K562 (cell line): Measurements from ENCODE around the gene LAMB1. TPM values are rescaled to one million over a fixed set of nuclear protein-coding genes. Genes with fewer than 3 reads are reported as not detected.
A peak's percentile ranks its signal among the peaks of the same experiment; 100 is the strongest.

ENCODE experiments used
- CCNT2 ChIP-seq: IDR thresholded peaks from 2 replicates; pipeline ENCODE4 v1.6.1; 2011; ENCODE audit warnings: borderline replicate concordance, low read depth, mild to moderate bottlenecking, moderate library complexity, mixed read lengths, low read length; ENCODE audit not compliant: insufficient read length; ENCODE audit errors: extremely low read depth
- EP400 ChIP-seq: fragments of 450-650 bp; IDR thresholded peaks from 2 replicates; pipeline ENCODE4 v1.6.1; 2017; ENCODE audit warnings: antibody characterized with exemption, mild to moderate bottlenecking, moderate library complexity
- HDAC3 ChIP-seq: fragments of 450-650 bp; IDR thresholded peaks from 2 replicates; pipeline ENCODE4 v1.6.1; 2018; ENCODE audit warnings: borderline replicate concordance, mild to moderate bottlenecking, moderate library complexity; ENCODE audit not compliant: partially characterized antibody
- MAZ ChIP-seq, 2 experiments: fragments of 450-650 bp in 1 of 2; sonication (generic) in 1 of 2; formaldehyde crosslinking; IDR thresholded peaks in 1 of 2; conservative IDR thresholded peaks in 1 of 2; 2 replicates each; pipeline versions ENCODE4 v1.4.0 to v1.5.0; 2020; ENCODE audit warnings: mild to moderate bottlenecking in 1 of 2, missing genetic modification reagents in 1 of 2
- MED1 ChIP-seq: sonication (generic); formaldehyde crosslinking; IDR thresholded peaks from 2 replicates; pipeline ENCODE4 v1.8.1; 2023; ENCODE audit warnings: missing genetic modification reagents, borderline replicate concordance
- NR2C2 ChIP-seq, 2 experiments: fragments of 200-800 bp in 1 of 2; sonication (Bioruptor generic) in 1 of 2; sonication (generic) in 1 of 2; formaldehyde crosslinking in 1 of 2; IDR thresholded peaks; 2 replicates each; pipeline versions ENCODE4 v1.6.1 to v1.8.0; 2016 to 2022; ENCODE audit warnings: mild to moderate bottlenecking in 1 of 2, missing compliant biosample characterization in 1 of 2, missing genetic modification characterization in 1 of 2, missing genetic modification reagents in 1 of 2
- RHOXF2B ChIP-seq: fragments of 250-450 bp; sonication (Bioruptor Pico); conservative IDR thresholded peaks from 2 replicates; pipeline ENCODE4 v1.5.1; 2021
- SP1 ChIP-seq: sonication (generic); formaldehyde crosslinking; IDR thresholded peaks from 2 replicates; pipeline ENCODE4 v1.8.1; 2022; ENCODE audit warnings: mild to moderate bottlenecking, missing genetic modification reagents
- VEZF1 ChIP-seq: fragments of 200-800 bp; sonication (Bioruptor generic); IDR thresholded peaks from 2 replicates; pipeline ENCODE4 v1.6.1; 2017; ENCODE audit warnings: missing genetic modification characterization, missing compliant biosample characterization
- ZKSCAN3 ChIP-seq: fragments of 250-450 bp; sonication (Bioruptor Pico); IDR thresholded peaks from 2 replicates; pipeline ENCODE4 v1.4.0; 2020
- ZNF274 ChIP-seq: IDR thresholded peaks from 2 replicates; pipeline ENCODE4 v1.6.1; 2011; ENCODE audit warnings: low read depth, mild to moderate bottlenecking, low read length, moderate library complexity, borderline replicate concordance
- ZNF408 ChIP-seq: fragments of 250-450 bp; sonication (Bioruptor Pico); IDR thresholded peaks from 2 replicates; pipeline ENCODE4 v1.4.0; 2020; ENCODE audit warnings: low read depth, mild to moderate bottlenecking, moderate library complexity
- ZNF780A ChIP-seq: fragments of 250-450 bp; sonication (Bioruptor Pico); IDR thresholded peaks from 2 replicates; pipeline ENCODE4 v1.5.0; 2021; ENCODE audit warnings: mild to moderate bottlenecking
- polyA plus RNA-seq, 8 experiments: library from polyadenylated mRNA; depleted of rRNA in 4 of 8; stranded (reverse) in 5 of 8; unstranded in 3 of 8; fragments of >200 nt; fragmentation: Nextera tagmentation in 2 of 8; fragmentation: Illumina TruSeq in 1 of 8; extraction: Ambion mirVana in 2 of 8; extraction: Trizol in 1 of 8; gene quantifications; 2 replicates each; pipeline versions ENCODE4 v1.2.1 to v1.2.3, GENCODE V29; 2011 to 2014; ENCODE audit warnings: inconsistent platforms in 1 of 8, missing spikeins in 1 of 8
- total RNA-seq, 7 experiments: library from RNA; depleted of rRNA in 6 of 7; stranded (reverse); fragments of >200 nt in 6 of 7; fragmentation: Illumina TruSeq in 2 of 7; extraction: Trizol in 2 of 7; gene quantifications; 2 replicates each; pipeline versions ENCODE4 v1.2.1 to v1.2.3, GENCODE V29; 2011 to 2021; ENCODE audit warnings: low replicate concordance in 1 of 7
- TF ChIP-seq, protein P1 (sequence below): sonication (generic); formaldehyde crosslinking; IDR thresholded peaks from 2 replicates; pipeline ENCODE4 v1.8.0; 2023; ENCODE audit warnings: missing genetic modification reagents, mild to moderate bottlenecking, borderline replicate concordance
- TF ChIP-seq, protein P2 (sequence below): IDR thresholded peaks from 2 replicates; pipeline ENCODE4 v1.6.1; 2012; ENCODE audit warnings: low read depth, low read length, improper control_type of control experiment, borderline replicate concordance

The LAMB1 gene
- total and polyA plus RNA-seq, 9 of the 15 experiments (the other 6 are each of a cell fraction or from before 2014, with no cell fraction given), result 6.0 to 17.7 (median 12.3) TPM

- TF ChIP-seq, protein P1, sequence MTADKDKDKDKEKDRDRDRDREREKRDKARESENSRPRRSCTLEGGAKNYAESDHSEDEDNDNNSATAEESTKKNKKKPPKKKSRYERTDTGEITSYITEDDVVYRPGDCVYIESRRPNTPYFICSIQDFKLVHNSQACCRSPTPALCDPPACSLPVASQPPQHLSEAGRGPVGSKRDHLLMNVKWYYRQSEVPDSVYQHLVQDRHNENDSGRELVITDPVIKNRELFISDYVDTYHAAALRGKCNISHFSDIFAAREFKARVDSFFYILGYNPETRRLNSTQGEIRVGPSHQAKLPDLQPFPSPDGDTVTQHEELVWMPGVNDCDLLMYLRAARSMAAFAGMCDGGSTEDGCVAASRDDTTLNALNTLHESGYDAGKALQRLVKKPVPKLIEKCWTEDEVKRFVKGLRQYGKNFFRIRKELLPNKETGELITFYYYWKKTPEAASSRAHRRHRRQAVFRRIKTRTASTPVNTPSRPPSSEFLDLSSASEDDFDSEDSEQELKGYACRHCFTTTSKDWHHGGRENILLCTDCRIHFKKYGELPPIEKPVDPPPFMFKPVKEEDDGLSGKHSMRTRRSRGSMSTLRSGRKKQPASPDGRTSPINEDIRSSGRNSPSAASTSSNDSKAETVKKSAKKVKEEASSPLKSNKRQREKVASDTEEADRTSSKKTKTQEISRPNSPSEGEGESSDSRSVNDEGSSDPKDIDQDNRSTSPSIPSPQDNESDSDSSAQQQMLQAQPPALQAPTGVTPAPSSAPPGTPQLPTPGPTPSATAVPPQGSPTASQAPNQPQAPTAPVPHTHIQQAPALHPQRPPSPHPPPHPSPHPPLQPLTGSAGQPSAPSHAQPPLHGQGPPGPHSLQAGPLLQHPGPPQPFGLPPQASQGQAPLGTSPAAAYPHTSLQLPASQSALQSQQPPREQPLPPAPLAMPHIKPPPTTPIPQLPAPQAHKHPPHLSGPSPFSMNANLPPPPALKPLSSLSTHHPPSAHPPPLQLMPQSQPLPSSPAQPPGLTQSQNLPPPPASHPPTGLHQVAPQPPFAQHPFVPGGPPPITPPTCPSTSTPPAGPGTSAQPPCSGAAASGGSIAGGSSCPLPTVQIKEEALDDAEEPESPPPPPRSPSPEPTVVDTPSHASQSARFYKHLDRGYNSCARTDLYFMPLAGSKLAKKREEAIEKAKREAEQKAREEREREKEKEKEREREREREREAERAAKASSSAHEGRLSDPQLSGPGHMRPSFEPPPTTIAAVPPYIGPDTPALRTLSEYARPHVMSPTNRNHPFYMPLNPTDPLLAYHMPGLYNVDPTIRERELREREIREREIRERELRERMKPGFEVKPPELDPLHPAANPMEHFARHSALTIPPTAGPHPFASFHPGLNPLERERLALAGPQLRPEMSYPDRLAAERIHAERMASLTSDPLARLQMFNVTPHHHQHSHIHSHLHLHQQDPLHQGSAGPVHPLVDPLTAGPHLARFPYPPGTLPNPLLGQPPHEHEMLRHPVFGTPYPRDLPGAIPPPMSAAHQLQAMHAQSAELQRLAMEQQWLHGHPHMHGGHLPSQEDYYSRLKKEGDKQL (CRISPR knock-in tag), result peak; percentile 97; the same call in 1 of the 2 replicates
- TF ChIP-seq CCNT2 (peak; percentile 85), MAZ (CRISPR knock-in tag; conservative IDR thresholded peaks at IDR 0.05 in 1 of 2, IDR thresholded peaks at IDR 0.05 in 1 of 2) (peak; percentile 87 to 91), ZNF408 (CRISPR knock-in tag) (no peak), HDAC3 (peak; percentile 26), NR2C2 (CRISPR knock-in tag; IDR thresholded peaks at IDR 0.05) (peak; percentile 62; the same call in 1 of the 2 replicates), NR2C2 (tag; IDR thresholded peaks at IDR 0.05) (no peak; the same call in 1 of the 2 replicates), VEZF1 (CRISPR knock-in tag) (peak; percentile 82), ZKSCAN3 (CRISPR knock-in tag) (no peak), EP400 (peak; percentile 94), ZNF780A (CRISPR knock-in tag) (no peak), RHOXF2B (peak; percentile 3; the same call in 1 of the 2 replicates), MED1 (CRISPR knock-in tag) (no peak), SP1 (CRISPR knock-in tag) (no peak; the same call in 1 of the 2 replicates), ZNF274 (no peak)
- TF ChIP-seq, protein P2, sequence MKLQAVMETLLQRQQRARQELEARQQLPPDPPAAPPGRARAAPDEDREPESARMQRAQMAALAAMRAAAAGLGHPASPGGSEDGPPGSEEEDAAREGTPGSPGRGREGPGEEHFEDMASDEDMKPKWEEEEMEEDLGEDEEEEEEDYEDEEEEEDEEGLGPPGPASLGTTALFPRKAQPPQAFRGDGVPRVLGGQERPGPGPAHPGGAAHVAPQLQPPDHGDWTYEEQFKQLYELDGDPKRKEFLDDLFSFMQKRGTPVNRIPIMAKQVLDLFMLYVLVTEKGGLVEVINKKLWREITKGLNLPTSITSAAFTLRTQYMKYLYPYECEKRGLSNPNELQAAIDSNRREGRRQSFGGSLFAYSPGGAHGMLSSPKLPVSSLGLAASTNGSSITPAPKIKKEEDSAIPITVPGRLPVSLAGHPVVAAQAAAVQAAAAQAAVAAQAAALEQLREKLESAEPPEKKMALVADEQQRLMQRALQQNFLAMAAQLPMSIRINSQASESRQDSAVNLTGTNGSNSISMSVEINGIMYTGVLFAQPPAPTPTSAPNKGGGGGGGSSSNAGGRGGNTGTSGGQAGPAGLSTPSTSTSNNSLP, result no peak
Measured at GRCh38 chr7:107890962-107891635, 111.9 kb downstream of the LAMB1 start, which contains the start of gene DLD (continued).
